Activated naive CD4-positive, alpha-beta T cell treated with anti-CD3 and anti-CD28 coated beads, Interleukin-2, amount 10 ng/mL, durations not matched to agents 7 days and 5 days (primary cell): ENCODE results near the gene FGF21.

Experiments used
- CTCF ChIA-PET: fragments of 350-600 bp; sonication (Branson Sonifier 250); formaldehyde crosslinking; loops from one replicate; lab custom pipeline; 2021; ENCODE audit warnings: antibody characterized with exemption; lab: Charles Lee
- DNase-seq: peaks from one replicate; pipeline ENCODE4 v3.0.0-alpha.2; 2020
- H3K27ac Mint-ChIP-seq: one replicate; pipeline ENCODE4 v1.8.0; 2021; ENCODE audit warnings: mild to moderate bottlenecking, moderate library complexity, mixed read lengths
- H3K27me3 Mint-ChIP-seq: one replicate; pipeline ENCODE4 v1.8.0; 2021; ENCODE audit warnings: mild to moderate bottlenecking, mixed read lengths
- H3K36me3 Mint-ChIP-seq: one replicate; pipeline ENCODE4 v1.8.0; 2021; ENCODE audit warnings: mixed read lengths
- H3K4me1 Mint-ChIP-seq: one replicate; pipeline ENCODE4 v1.8.0; 2021; ENCODE audit warnings: mixed read lengths
- H3K4me3 Mint-ChIP-seq: one replicate; pipeline ENCODE4 v1.8.0; 2021; ENCODE audit warnings: mild to moderate bottlenecking, moderate library complexity, mixed read lengths
- H3K9me3 Mint-ChIP-seq: one replicate; pipeline ENCODE4 v1.8.0; 2021; ENCODE audit warnings: mixed read lengths

Gene FGF21

DNA sequence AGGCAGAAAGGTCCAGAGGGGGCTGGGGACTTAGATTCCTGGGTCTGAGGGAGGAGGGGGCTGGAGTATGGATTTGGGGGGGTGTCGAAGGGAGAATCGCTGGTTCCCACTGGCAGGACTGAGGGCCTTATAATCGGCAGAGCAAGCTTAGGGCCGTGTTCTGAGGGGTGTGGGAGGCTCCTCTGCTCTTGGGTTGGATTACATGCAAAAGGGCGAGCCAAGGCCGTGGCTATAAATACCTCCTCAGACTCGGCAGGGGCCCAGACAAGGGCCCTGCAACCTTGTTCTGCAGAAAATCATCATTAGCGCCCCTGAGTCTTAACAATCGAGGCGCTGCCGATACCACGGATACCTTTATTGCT, 35.1 kb upstream of the FGF21 start:
- Mint-ChIP-seq H3K9me3 (peaks cover 5% of the 10 kb centered on the region), H3K27ac (peak overlapping the region; percentile 98), H3K4me3 (peak overlapping the region; percentile 96), H3K36me3 (peaks cover 6% of the 10 kb centered on the region), H3K27me3 (peaks cover 15% of the 10 kb centered on the region), H3K4me1 (peaks cover 37% of the 10 kb centered on the region)
- CTCF ChIA-PET, result no interaction called here
- DNase-seq, result no peak

GRCh38 chr19:48720613-48721296, 34.6 kb upstream of the FGF21 start:
- Mint-ChIP-seq H3K36me3 (peaks cover 11% of the 10 kb centered on the region), H3K27ac (peak overlapping the region; percentile 98), H3K9me3 (peaks cover 9% of the 10 kb centered on the region), H3K4me1 (peaks cover 37% of the 10 kb centered on the region), H3K27me3 (peaks cover 12% of the 10 kb centered on the region), H3K4me3 (peak overlapping the region; percentile 96)
- DNase-seq, result peak; percentile 96
- CTCF ChIA-PET, result no interaction called here

GRCh38 chr19:48722196-48722708, 33.1 kb upstream of the FGF21 start:
- peaks cover 48% of the 10 kb centered on the region for H3K4me1 Mint-ChIP-seq
- no peak overlapping the region for H3K27ac Mint-ChIP-seq
- CTCF ChIA-PET, result no interaction called here
- H3K27me3 Mint-ChIP-seq, result peaks cover 10% of the 10 kb centered on the region
- H3K36me3 Mint-ChIP-seq, result peaks cover 21% of the 10 kb centered on the region
- peak overlapping the region; percentile 26 for H3K4me3 Mint-ChIP-seq
- H3K9me3 Mint-ChIP-seq, result peaks cover 18% of the 10 kb centered on the region
- DNase-seq, result no peak

DNA sequence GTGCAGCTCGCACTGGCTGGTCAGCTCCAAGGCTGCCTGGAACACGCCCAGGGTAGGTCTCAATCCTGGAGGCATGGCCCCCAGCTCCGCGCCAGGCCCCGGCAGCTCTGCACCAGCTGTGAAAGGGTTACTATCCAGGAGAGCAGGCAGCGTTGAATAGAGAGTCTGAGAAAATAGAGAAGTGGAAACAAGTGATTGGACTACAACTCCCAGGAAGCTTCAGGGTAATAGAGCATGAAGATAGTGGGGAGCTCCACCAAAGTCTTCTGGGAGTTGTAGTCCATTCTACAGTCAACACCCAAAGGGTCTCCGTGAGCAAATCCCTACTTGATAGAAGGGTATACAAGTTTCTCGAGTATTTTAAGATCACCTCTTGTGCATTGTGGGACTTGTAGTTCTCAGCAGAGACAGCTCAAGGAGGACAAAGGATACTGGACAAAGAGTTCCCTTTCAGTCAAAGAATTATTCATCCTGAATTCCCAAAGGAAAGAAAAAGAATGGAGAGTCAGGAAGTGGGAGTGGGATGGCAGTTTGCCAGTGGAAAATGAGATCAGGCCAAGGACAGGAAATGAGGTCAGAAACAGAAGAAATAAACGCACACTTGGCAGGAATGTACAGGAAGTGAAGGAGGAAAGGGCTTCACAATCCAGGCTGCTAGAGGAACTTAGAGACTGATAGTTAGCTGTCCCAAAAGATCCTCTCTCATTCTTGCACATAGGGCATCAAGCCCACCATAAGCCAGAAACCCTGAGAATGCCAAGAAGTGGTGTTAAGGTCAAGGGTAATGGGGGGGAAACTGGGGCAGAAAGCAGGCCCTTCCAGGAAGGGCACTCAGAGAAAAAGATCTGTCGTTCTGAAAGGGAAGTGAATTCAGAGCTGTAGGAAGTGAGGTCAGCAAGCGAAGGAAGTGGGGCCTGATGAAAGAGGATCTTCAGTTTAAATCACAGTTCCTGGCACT, 30.2 kb upstream of the FGF21 start:
- peaks cover 28% of the 10 kb centered on the region for H3K36me3 Mint-ChIP-seq
- no peak for DNase-seq
- no peaks in the 10 kb centered on the region for H3K27me3 Mint-ChIP-seq
- no peak overlapping the region for H3K4me3 Mint-ChIP-seq
- peaks cover 25% of the 10 kb centered on the region for H3K9me3 Mint-ChIP-seq
- peaks cover 52% of the 10 kb centered on the region for H3K4me1 Mint-ChIP-seq
- CTCF ChIA-PET, result interaction anchor here (0.6 to 2.0 kb wide), 3 partner anchors 13 to 18 kb away, joined by 3 to 8 read pairs (median 4); partner anchors contain the start of gene RASIP1
- H3K27ac Mint-ChIP-seq, result peak overlapping the region; percentile 89

- CTCF ChIA-PET, result interaction anchor here (0.6 to 2.0 kb wide), 3 partner anchors 13 to 1661 kb away, joined by 3 to 8 read pairs (median 3); partner anchors contain the start of gene RASIP1
- Mint-ChIP-seq H3K36me3 (peaks cover 31% of the 10 kb centered on the region), H3K27ac (peak overlapping the region; percentile 88), H3K4me1 (peaks cover 38% of the 10 kb centered on the region), H3K27me3 (peaks cover 8% of the 10 kb centered on the region), H3K4me3 (no peak overlapping the region), H3K9me3 (peaks cover 28% of the 10 kb centered on the region)
- peak; percentile 59 for DNase-seq
Measured at GRCh38 chr19:48726556-48726955, 28.8 kb upstream of the FGF21 start.

DNA sequence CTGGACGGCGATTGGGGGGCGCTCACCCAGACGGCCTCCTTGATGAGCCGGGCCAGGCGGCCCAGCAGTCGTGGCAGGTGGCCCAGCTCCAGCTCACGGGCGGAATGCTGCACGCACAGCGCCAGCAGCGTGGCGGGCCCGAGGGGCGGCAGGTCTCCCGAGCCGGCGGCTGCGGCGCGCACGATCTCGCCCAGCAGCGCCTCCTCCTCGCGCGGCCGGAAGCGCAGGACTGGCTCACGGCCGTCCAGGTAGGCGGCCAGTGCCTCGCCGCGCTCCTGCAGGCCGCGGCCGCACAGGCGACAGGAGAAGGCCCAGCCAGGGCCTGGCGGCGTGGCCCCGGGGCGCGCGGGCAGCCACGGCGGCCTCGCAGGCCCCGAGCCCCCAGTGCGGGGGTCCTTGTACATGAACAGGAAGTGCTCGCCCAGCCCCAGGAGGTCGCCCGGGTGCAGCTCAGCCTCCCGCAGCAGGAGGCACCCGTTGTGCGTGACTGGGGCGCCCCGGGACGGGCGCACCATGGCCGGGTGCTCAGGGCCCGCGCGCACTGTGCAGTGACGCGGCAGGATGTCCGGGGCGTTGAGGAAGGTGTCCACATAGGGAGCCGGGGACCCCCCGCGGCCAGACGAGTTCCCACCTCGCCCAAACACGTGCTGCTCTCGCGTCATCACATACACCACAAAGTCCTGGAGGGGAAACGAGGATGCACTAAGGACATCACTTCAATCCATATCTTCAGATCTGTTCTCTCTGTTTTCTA, 26.2 kb upstream of the FGF21 start:
- peaks cover 30% of the 10 kb centered on the region for H3K4me1 Mint-ChIP-seq
- H3K27ac Mint-ChIP-seq, result no peak overlapping the region
- CTCF ChIA-PET, result no interaction called here
- H3K27me3 Mint-ChIP-seq, result peaks cover 21% of the 10 kb centered on the region
- no peak for DNase-seq
- no peak overlapping the region for H3K4me3 Mint-ChIP-seq
- peaks cover 28% of the 10 kb centered on the region for H3K9me3 Mint-ChIP-seq
- H3K36me3 Mint-ChIP-seq, result peaks cover 31% of the 10 kb centered on the region

- peaks cover 11% of the 10 kb centered on the region for H3K4me1 Mint-ChIP-seq
- no peak overlapping the region for H3K4me3 Mint-ChIP-seq
- no peak overlapping the region for H3K27ac Mint-ChIP-seq
- H3K9me3 Mint-ChIP-seq, result peaks cover 16% of the 10 kb centered on the region
- CTCF ChIA-PET, result no interaction called here
- no peak for DNase-seq
- peaks cover 21% of the 10 kb centered on the region for H3K27me3 Mint-ChIP-seq
- peaks cover 18% of the 10 kb centered on the region for H3K36me3 Mint-ChIP-seq
Measured at GRCh38 chr19:48731452-48731851, 23.9 kb upstream of the FGF21 start.

- Mint-ChIP-seq H3K4me3 (no peak overlapping the region), H3K4me1 (peaks cover 8% of the 10 kb centered on the region), H3K27ac (no peak overlapping the region), H3K27me3 (peaks cover 25% of the 10 kb centered on the region), H3K9me3 (peaks cover 3% of the 10 kb centered on the region), H3K36me3 (peaks cover 4% of the 10 kb centered on the region)
- CTCF ChIA-PET, result no interaction called here
- DNase-seq, result no peak
Measured at GRCh38 chr19:48734625-48735024, 20.7 kb upstream of the FGF21 start.

GRCh38 chr19:48735031-48735615, 20.2 kb upstream of the FGF21 start:
- Mint-ChIP-seq H3K27me3 (peaks cover 30% of the 10 kb centered on the region), H3K9me3 (peaks cover 3% of the 10 kb centered on the region), H3K27ac (no peak overlapping the region), H3K36me3 (peaks cover 3% of the 10 kb centered on the region), H3K4me3 (no peak overlapping the region), H3K4me1 (peaks cover 12% of the 10 kb centered on the region)
- DNase-seq, result no peak
- CTCF ChIA-PET, result no interaction called here

GRCh38 chr19:48737360-48737998, 17.8 kb upstream of the FGF21 start:
- H3K27me3 Mint-ChIP-seq, result peaks cover 33% of the 10 kb centered on the region
- no peaks in the 10 kb centered on the region for H3K9me3 Mint-ChIP-seq
- CTCF ChIA-PET, result interaction anchor here (1.7 kb wide), 2 partner anchors 25 to 88 kb away, joined by 3 to 6 read pairs; no protein-coding TSS in a partner anchor
- H3K36me3 Mint-ChIP-seq, result no peaks in the 10 kb centered on the region
- H3K4me3 Mint-ChIP-seq, result no peak overlapping the region
- DNase-seq, result no peak
- H3K27ac Mint-ChIP-seq, result no peak overlapping the region
- H3K4me1 Mint-ChIP-seq, result peaks cover 31% of the 10 kb centered on the region

GRCh38 chr19:48738557-48739403, 16.5 kb upstream of the FGF21 start:
- Mint-ChIP-seq H3K27me3 (peaks cover 41% of the 10 kb centered on the region), H3K27ac (no peak overlapping the region)

DNA sequence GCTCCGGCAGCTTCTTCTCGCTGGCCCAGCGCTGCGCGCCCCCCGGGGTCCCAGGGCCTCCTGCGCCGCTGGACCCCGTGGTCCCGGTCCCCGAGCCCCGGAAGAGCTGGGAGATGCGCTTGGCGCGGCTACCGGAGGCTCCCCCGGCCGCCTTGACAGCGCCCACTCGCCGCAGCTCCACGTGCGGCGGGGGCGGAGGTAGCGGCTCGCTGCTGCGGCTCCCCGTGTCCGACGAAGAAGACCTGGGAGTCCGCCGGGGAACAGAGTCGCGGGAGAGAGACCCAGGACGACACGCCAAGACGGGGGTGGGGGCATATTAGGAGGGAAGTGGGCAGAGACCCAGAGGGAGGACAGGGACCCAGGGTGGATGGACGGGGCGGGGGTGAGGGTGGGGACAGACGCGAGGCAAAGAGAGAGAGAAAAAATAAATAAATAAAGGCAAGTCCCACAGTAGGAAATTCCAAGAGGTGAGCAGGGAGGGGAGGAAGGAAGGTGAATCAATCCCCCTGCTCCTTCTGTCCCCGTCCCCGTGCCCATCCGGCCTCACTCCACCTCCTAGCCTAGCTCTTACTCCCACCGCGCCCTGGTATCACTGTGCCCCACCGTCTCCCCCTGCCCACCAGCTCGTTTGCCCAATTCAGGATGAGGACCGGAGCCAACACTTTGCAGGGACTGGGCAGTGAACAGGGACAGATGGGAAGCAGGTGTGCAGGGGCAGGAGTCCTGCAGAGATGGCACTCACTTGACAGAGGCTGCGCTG, 15.7 kb upstream of the FGF21 start:
- Mint-ChIP-seq H3K27me3 (peaks cover 48% of the 10 kb centered on the region), H3K27ac (no peak overlapping the region), H3K36me3 (no peaks in the 10 kb centered on the region), H3K4me3 (no peak overlapping the region), H3K4me1 (peaks cover 31% of the 10 kb centered on the region), H3K9me3 (no peaks in the 10 kb centered on the region)
- DNase-seq, result no peak
- CTCF ChIA-PET, result interaction anchor here (1.1 to 2.2 kb wide), 8 partner anchors 8 to 94 kb away, joined by 4 to 13 read pairs (median 6); partner anchors contain the start of genes CA11 and IZUMO1

More at GRCh38 chr19:48738557-48739403, 16.5 kb upstream of the FGF21 start:
- DNase-seq, result peak; percentile 94
- H3K4me1 Mint-ChIP-seq, result peaks cover 31% of the 10 kb centered on the region
- peak overlapping the region; percentile 41 for H3K4me3 Mint-ChIP-seq
- H3K36me3 Mint-ChIP-seq, result no peaks in the 10 kb centered on the region
- CTCF ChIA-PET, result interaction anchor here (1.1 to 2.2 kb wide), 9 partner anchors 9 to 93 kb away, joined by 3 to 13 read pairs (median 6); partner anchors contain the start of genes CA11 and IZUMO1
- no peaks in the 10 kb centered on the region for H3K9me3 Mint-ChIP-seq
